SK-MEL-5 (cell line): ENCODE measurements around the gene MYCN. TPM values are rescaled to one million over a fixed set of nuclear protein-coding genes. Genes with fewer than 3 reads are reported as not detected.

Source experiments
- DNase-seq: peaks from one replicate; pipeline ENCODE4 v3.0.0-alpha.2; 2016; ENCODE audit warnings: low read depth, low spot score
- in situ Hi-C: cut with HindIII; loops from 2 replicates; pipeline ENCODE4 v1.10.0; 2016; ENCODE audit warnings: low sequenced_read_pairs, high pct_unique_total_duplicates, low pct_unique_long_range_greater_than_20kb
- small RNA-seq, 2 experiments: library from RNA; depleted of rRNA; stranded (forward); fragments of <200 nt; gene quantifications; one replicate each; pipeline ENCODE3, GENCODE V24; 2014
- total RNA-seq: library from RNA; depleted of rRNA; stranded (reverse); fragments of >200 nt; shearing (Covaris generic); gene quantifications from 2 replicates; pipeline ENCODE4 v1.2.3, GENCODE V29; 2014

MYCN gene
- total RNA-seq, 1 experiment from 2014 or later: 0.11 TPM

DNA sequence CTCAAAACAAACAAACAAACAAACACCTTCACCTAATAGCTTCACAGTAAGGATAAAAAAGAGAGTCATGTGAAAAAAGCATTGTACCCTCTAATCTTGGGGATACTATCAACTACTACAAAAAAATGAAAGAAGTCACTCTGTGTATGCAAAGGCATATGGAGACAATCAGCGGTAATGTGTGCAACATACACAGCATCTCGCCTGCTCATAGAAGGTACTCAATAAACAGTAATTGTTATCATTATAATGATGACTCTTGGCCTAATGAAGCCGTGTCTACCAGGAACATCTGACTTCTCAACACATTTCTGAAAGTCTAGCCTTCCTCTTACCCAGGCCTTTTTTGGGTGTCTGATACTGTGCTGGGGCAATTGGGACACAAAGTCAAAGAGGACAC is 55.3 kb downstream of the MYCN start:
- in situ Hi-C loops: no loop called here
- DNase-seq: no peak

Small RNAs within 50 kb of the gene (small RNA-seq; reads per million reads assigned to genes)
- 0 to 0.08 reads per million in 2 experiments for gene RF01210
- gene RN7SL104P: 0 reads per million in 2 experiments
